K562 (cell line): ENCODE data around the gene COMMD1. TPM values are rescaled to one million over a fixed set of nuclear protein-coding genes. Genes with fewer than 3 reads are reported as not detected.

Experiments used
- BCOR ChIP-seq: fragments of 450-650 bp; IDR thresholded peaks from 2 replicates; pipeline ENCODE4 v1.6.1; 2016
- CTBP1 ChIP-seq: fragments of 450-650 bp; IDR thresholded peaks from 2 replicates; pipeline ENCODE4 v1.6.1; 2016; ENCODE audit warnings: borderline replicate concordance
- HDAC2 ChIP-seq: fragments of 450-650 bp; IDR thresholded peaks from 2 replicates; pipeline ENCODE4 v1.6.1; 2016; ENCODE audit warnings: mild to moderate bottlenecking
- HNRNPH1 ChIP-seq: fragments of 200-400 bp; formaldehyde crosslinking; optimal IDR thresholded peaks from 2 replicates; pipeline ENCODE3; 2017; ENCODE audit warnings: low read depth, mild to moderate bottlenecking, low read length, moderate library complexity
- JUND ChIP-seq, 2 experiments: IDR thresholded peaks; 2 replicates in 1 of 2; 3 replicates in 1 of 2; pipeline ENCODE4 v1.6.1; 2011; ENCODE audit warnings: borderline replicate concordance in 2 of 2, low read depth in 2 of 2, low read length in 2 of 2, improper control_type of control experiment in 1 of 2, missing biosample characterization in 1 of 2, missing genetic modification characterization in 1 of 2, missing genetic modification reagents in 1 of 2
- NCOR1 ChIP-seq: fragments of 450-650 bp; IDR thresholded peaks from 2 replicates; pipeline ENCODE4 v1.6.1; 2016; ENCODE audit warnings: mild to moderate bottlenecking, moderate library complexity
- POLR2B ChIP-seq: fragments of 450-650 bp; IDR thresholded peaks from 2 replicates; pipeline ENCODE4 v1.6.1; 2018; ENCODE audit warnings: low read depth; ENCODE audit not compliant: partially characterized antibody
- PRMT5 ChIP-seq: sonication (generic); formaldehyde crosslinking; IDR thresholded peaks from 2 replicates; pipeline ENCODE4 v1.5.0; 2020; ENCODE audit warnings: missing genetic modification reagents
- RAD21 ChIP-seq, 2 experiments: fragments of 250-450 bp in 1 of 2; fragments of 450-650 bp in 1 of 2; sonication (Bioruptor Pico) in 1 of 2; formaldehyde crosslinking in 1 of 2; IDR thresholded peaks in 1 of 2; conservative IDR thresholded peaks in 1 of 2; 2 replicates each; pipeline versions ENCODE4 v1.4.0 to v1.8.0; 2020 to 2022; ENCODE audit warnings: mild to moderate bottlenecking in 2 of 2, moderate library complexity in 1 of 2
- TAF1 ChIP-seq: IDR thresholded peaks from 2 replicates; pipeline ENCODE4 v1.6.1; 2011; ENCODE audit warnings: mild to moderate bottlenecking, low read length, moderate library complexity; ENCODE audit not compliant: insufficient read depth, control insufficient read depth, severe bottlenecking; ENCODE audit errors: extremely low read depth
- TEAD1 ChIP-seq, 2 experiments: fragments of 450-650 bp in 1 of 2; sonication (generic) in 1 of 2; formaldehyde crosslinking; IDR thresholded peaks; 2 replicates each; pipeline versions ENCODE4 v1.4.0 to v1.8.0; 2020 to 2022; ENCODE audit warnings: mild to moderate bottlenecking in 2 of 2, missing genetic modification reagents in 1 of 2
- polyA plus RNA-seq, 8 experiments: library from polyadenylated mRNA; depleted of rRNA in 4 of 8; stranded (reverse) in 5 of 8; unstranded in 3 of 8; fragments of >200 nt; fragmentation: Nextera tagmentation in 2 of 8; fragmentation: Illumina TruSeq in 1 of 8; extraction: Ambion mirVana in 2 of 8; extraction: Trizol in 1 of 8; gene quantifications; 2 replicates each; pipeline versions ENCODE4 v1.2.1 to v1.2.3, GENCODE V29; 2011 to 2014; ENCODE audit warnings: inconsistent platforms in 1 of 8, missing spikeins in 1 of 8
- total RNA-seq, 7 experiments: library from RNA; depleted of rRNA in 6 of 7; stranded (reverse); fragments of >200 nt in 6 of 7; fragmentation: Illumina TruSeq in 2 of 7; extraction: Trizol in 2 of 7; gene quantifications; 2 replicates each; pipeline versions ENCODE4 v1.2.1 to v1.2.3, GENCODE V29; 2011 to 2021; ENCODE audit warnings: low replicate concordance in 1 of 7
- TF ChIP-seq, protein P1 (sequence below), 2 experiments: IDR thresholded peaks; 2 replicates each; pipeline ENCODE4 v1.6.1; 2011; ENCODE audit warnings: borderline replicate concordance in 1 of 2, control low read depth in 1 of 2, low read depth in 1 of 2, low read length in 1 of 2, mild to moderate bottlenecking in 1 of 2, mixed read lengths in 1 of 2, moderate library complexity in 1 of 2; ENCODE audit not compliant: insufficient read depth in 1 of 2, insufficient read length in 1 of 2, poor library complexity in 1 of 2, severe bottlenecking in 1 of 2; ENCODE audit errors: extremely low read depth in 1 of 2
- TF ChIP-seq, protein P2 (sequence below): fragments of 450-650 bp; formaldehyde crosslinking; IDR thresholded peaks from 2 replicates; pipeline ENCODE4 v1.4.0; 2022; ENCODE audit warnings: missing genetic modification characterization
- TF ChIP-seq, protein P3 (sequence below): fragments of 450-650 bp; IDR thresholded peaks from 2 replicates; pipeline ENCODE4 v1.7.1; 2018; ENCODE audit warnings: mild to moderate bottlenecking, low read depth; ENCODE audit not compliant: partially characterized antibody
- TF ChIP-seq, protein P4 (sequence below): sonication (generic); formaldehyde crosslinking; IDR thresholded peaks from 2 replicates; pipeline ENCODE4 v1.8.0; 2022; ENCODE audit warnings: mild to moderate bottlenecking, missing genetic modification reagents

Gene COMMD1
- total and polyA plus RNA-seq, 9 of the 15 experiments (the other 6 are each of a cell fraction or from before 2014, with no cell fraction given) = 14.4 to 77.0 (median 21.4) TPM

DNA sequence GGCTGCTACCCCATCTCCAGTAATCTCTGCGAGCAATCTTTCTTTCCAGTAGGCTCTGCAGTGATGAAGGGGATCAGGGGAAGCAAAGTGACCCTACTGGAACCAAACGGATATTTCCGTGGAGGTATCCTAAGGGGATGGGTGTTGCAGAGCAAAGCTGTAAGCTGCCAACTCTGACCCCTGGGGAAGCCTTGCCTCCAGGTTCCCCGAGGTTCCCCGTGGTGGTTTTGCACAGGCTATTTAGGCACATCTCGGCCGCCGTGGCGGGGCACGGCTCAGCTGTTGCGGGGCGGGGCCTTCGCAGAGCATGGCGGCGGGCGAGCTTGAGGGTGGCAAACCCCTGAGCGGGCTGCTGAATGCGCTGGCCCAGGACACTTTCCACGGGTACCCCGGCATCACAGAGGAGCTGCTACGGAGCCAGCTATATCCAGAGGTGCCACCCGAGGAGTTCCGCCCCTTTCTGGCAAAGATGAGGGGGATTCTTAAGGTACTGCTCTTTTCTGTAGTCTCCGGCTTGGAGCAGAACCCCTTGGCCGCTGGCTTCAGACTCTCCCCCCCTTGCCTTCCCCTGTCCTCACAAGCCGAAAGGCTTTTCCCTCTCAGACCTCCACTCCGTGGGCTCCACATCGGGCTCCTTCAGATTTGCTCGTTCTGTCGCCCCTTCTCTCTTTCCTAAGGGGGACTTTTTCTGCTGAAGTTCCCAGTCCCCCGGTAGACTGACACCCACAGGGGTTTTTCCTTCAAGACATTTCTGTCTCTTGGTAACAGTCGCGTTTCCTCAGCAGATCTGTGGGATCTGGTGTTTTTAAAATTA is at the start of gene COMMD1 (continued):
- TF ChIP-seq, protein P1, sequence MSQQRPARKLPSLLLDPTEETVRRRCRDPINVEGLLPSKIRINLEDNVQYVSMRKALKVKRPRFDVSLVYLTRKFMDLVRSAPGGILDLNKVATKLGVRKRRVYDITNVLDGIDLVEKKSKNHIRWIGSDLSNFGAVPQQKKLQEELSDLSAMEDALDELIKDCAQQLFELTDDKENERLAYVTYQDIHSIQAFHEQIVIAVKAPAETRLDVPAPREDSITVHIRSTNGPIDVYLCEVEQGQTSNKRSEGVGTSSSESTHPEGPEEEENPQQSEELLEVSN (IDR thresholded peaks at IDR 0.05; ENCODE audit: borderline replicate concordance in 1 of 2, extremely low read depth in 1 of 2, insufficient read depth in 1 of 2, insufficient read length in 1 of 2, low read depth in 1 of 2, low read length in 1 of 2, poor library complexity in 1 of 2, severe bottlenecking in 1 of 2) = peak; percentile 25 to 71
- TF ChIP-seq TAF1 (peak; percentile 79), JUND (IDR thresholded peaks at IDR 0.05; ENCODE audit: borderline replicate concordance, low read depth, low read length) (0 out of 2 replicates have a peak, but pooled peaks have one; percentile 37), JUND (tag; IDR thresholded peaks at IDR 0.05; ENCODE audit: borderline replicate concordance, low read depth, low read length) (peak; percentile 16; the same call in 1 of the 3 replicates), HDAC2 (peak; percentile 46; the same call in 1 of the 2 replicates), TEAD1 (CRISPR knock-in tag; IDR thresholded peaks at IDR 0.05) (0 out of 4 replicates have a peak, but pooled peaks of 1 of the 2 experiments have one; percentile 8), BCOR (no peak), NCOR1 (no peak), RAD21 (CRISPR knock-in tag; conservative IDR thresholded peaks at IDR 0.05 in 1 of 2, IDR thresholded peaks at IDR 0.05 in 1 of 2) (no peak), CTBP1 (peak; percentile 65; the same call in 1 of the 2 replicates), POLR2B (peak; percentile 66), PRMT5 (CRISPR knock-in tag) (no peak), HNRNPH1 (no peak)
- TF ChIP-seq, protein P2, sequence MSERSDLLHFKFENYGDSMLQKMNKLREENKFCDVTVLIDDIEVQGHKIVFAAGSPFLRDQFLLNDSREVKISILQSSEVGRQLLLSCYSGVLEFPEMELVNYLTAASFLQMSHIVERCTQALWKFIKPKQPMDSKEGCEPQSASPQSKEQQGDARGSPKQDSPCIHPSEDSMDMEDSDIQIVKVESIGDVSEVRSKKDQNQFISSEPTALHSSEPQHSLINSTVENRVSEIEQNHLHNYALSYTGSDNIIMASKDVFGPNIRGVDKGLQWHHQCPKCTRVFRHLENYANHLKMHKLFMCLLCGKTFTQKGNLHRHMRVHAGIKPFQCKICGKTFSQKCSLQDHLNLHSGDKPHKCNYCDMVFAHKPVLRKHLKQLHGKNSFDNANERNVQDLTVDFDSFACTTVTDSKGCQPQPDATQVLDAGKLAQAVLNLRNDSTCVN (CRISPR knock-in tag) = no peak
- TF ChIP-seq, protein P3, sequence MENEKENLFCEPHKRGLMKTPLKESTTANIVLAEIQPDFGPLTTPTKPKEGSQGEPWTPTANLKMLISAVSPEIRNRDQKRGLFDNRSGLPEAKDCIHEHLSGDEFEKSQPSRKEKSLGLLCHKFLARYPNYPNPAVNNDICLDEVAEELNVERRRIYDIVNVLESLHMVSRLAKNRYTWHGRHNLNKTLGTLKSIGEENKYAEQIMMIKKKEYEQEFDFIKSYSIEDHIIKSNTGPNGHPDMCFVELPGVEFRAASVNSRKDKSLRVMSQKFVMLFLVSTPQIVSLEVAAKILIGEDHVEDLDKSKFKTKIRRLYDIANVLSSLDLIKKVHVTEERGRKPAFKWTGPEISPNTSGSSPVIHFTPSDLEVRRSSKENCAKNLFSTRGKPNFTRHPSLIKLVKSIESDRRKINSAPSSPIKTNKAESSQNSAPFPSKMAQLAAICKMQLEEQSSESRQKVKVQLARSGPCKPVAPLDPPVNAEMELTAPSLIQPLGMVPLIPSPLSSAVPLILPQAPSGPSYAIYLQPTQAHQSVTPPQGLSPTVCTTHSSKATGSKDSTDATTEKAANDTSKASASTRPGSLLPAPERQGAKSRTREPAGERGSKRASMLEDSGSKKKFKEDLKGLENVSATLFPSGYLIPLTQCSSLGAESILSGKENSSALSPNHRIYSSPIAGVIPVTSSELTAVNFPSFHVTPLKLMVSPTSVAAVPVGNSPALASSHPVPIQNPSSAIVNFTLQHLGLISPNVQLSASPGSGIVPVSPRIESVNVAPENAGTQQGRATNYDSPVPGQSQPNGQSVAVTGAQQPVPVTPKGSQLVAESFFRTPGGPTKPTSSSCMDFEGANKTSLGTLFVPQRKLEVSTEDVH = no peak
- TF ChIP-seq, protein P4, sequence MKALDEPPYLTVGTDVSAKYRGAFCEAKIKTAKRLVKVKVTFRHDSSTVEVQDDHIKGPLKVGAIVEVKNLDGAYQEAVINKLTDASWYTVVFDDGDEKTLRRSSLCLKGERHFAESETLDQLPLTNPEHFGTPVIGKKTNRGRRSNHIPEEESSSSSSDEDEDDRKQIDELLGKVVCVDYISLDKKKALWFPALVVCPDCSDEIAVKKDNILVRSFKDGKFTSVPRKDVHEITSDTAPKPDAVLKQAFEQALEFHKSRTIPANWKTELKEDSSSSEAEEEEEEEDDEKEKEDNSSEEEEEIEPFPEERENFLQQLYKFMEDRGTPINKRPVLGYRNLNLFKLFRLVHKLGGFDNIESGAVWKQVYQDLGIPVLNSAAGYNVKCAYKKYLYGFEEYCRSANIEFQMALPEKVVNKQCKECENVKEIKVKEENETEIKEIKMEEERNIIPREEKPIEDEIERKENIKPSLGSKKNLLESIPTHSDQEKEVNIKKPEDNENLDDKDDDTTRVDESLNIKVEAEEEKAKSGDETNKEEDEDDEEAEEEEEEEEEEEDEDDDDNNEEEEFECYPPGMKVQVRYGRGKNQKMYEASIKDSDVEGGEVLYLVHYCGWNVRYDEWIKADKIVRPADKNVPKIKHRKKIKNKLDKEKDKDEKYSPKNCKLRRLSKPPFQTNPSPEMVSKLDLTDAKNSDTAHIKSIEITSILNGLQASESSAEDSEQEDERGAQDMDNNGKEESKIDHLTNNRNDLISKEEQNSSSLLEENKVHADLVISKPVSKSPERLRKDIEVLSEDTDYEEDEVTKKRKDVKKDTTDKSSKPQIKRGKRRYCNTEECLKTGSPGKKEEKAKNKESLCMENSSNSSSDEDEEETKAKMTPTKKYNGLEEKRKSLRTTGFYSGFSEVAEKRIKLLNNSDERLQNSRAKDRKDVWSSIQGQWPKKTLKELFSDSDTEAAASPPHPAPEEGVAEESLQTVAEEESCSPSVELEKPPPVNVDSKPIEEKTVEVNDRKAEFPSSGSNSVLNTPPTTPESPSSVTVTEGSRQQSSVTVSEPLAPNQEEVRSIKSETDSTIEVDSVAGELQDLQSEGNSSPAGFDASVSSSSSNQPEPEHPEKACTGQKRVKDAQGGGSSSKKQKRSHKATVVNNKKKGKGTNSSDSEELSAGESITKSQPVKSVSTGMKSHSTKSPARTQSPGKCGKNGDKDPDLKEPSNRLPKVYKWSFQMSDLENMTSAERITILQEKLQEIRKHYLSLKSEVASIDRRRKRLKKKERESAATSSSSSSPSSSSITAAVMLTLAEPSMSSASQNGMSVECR (CRISPR knock-in tag) = 0 out of 2 replicates have a peak, but pooled peaks have one; percentile 19
